ENCODE results near the gene SCT. TPM values are rescaled to one million over a fixed set of nuclear protein-coding genes. Genes with fewer than 3 reads are reported as not detected.
A peak's percentile ranks its signal among the peaks of the same experiment; 100 is the strongest.

SCT gene
- total and polyA plus RNA-seq, 8 donors, result 0.95 to 3.1 TPM; not detected in 6

- intact Hi-C loops (cut with DNase I; ENCODE audit: low total_unique reads), result no loop called here
- Histone ChIP-seq H3K4me1 (peaks cover 26 to 44% (median 32%) of the 10 kb centered on the region in 4 donors), H3K36me3 (peaks cover 7 to 37% (median 29%) of the 10 kb centered on the region in 4 donors), H3K27me3 (peaks cover 0 to under 1% (median 0%) of the 10 kb centered on the region in 3 donors), H3K27ac (no peak overlapping the region), H3K9me3 (no peaks in the 10 kb centered on the region), H3K4me3 (no peak overlapping the region)
- DNase-seq, result peak in 1 of 2 donors; percentile 13
- no peak for TF ChIP-seq POLR2A (IDR thresholded peaks at IDR 0.05)
- no peak for TF ChIP-seq EP300 (IDR thresholded peaks at IDR 0.05)
- 90 to 95% (median 93%) methylated on average over 15 to 25 of the region's 25 CpGs for WGBS, 5 donors
Observed at GRCh38 chr11:617912-618682, 8.9 kb downstream of the SCT start.

- WGBS, 5 donors, result 92 to 95% (median 94%) methylated on average over 34 to 57 of the region's 57 CpGs
- DNase-seq, result peak in 1 of 2 donors; percentile 34
- no peak overlapping the region for H3K27ac ChIP-seq
- TF ChIP-seq CTCF (IDR thresholded peaks at IDR 0.05) (no peak), EP300 (IDR thresholded peaks at IDR 0.05) (no peak), POLR2AphosphoS5 (IDR thresholded peaks at IDR 0.05) (no peak), POLR2A (IDR thresholded peaks at IDR 0.05) (no peak)
- no peak overlapping the region for H3K4me3 ChIP-seq
- H3K9me3 ChIP-seq, result no peaks in the 10 kb centered on the region
- H3K4me1 ChIP-seq, result peaks cover 34 to 51% (median 40%) of the 10 kb centered on the region in 4 donors
- intact Hi-C loops (cut with DNase I; ENCODE audit: low total_unique reads), result no loop called here
- no peaks in the 10 kb centered on the region for H3K27me3 ChIP-seq
- H3K36me3 ChIP-seq, result peaks cover 14 to 39% (median 34%) of the 10 kb centered on the region in 4 donors
Observed at GRCh38 chr11:617199-617911, 9.6 kb downstream of the SCT start.

DNA sequence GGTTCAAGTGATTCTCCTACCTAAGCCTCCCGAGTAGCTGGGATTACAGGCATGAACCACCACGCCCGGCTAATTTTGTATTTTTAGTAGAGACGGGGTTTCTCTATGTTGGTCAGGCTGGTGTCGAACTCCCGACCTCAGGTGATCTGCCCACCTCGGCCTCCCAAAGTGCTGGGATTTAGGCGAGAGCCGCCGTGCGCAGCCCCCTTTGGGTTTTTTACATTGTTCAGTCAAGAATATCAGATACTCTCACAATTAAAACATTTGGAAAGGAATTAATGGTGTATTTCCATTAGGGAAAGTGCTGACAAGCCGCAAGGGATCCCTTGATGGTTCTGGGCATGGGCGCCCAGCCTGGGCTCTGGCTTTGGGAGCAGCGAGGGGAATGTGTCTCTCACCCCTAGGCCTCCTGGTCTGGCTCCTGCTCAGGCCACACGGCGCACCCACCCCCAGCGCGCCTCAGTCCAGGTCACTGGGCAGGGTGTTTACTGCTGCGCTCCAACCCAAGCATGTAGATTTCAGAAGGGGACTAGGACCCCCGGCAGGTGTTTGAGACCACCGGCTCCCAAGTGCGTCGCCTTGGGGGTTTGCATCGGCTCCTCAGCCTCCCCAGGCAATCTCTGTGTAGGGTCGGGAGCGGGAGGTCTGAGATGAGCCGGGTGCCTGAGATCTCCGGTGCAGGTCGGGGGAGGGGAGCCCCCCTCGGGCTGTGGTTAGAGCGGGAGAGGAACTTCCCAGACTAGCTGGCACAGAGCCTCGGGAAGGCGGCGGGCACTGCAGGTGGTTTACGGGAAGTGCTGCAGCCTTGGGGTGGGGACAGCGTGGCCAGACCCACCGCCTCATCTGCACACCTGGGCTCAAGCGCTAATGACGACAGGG, 10.4 kb downstream of the SCT start:
- peak overlapping the region; percentile 58 to 83 (median 61) for H3K4me3 ChIP-seq
- intact Hi-C loops (cut with DNase I; ENCODE audit: low total_unique reads), result no loop called here
- peaks cover 22 to 46% (median 38%) of the 10 kb centered on the region in 4 donors for H3K36me3 ChIP-seq
- peak in 1 of 2 donors; percentile 16 for DNase-seq
- H3K4me1 ChIP-seq, result peaks cover 36 to 59% (median 47%) of the 10 kb centered on the region in 4 donors
- H3K27me3 ChIP-seq, result no peaks in the 10 kb centered on the region
- peak overlapping the region; percentile 94 to 99 (median 97) for H3K27ac ChIP-seq
- 80 to 86% (median 84%) methylated on average over 37 to 39 of the region's 39 CpGs for WGBS, 5 donors
- H3K9me3 ChIP-seq, result no peaks in the 10 kb centered on the region
- TF ChIP-seq POLR2A (IDR thresholded peaks at IDR 0.05) (no peak), POLR2AphosphoS5 (IDR thresholded peaks at IDR 0.05) (no peak), EP300 (IDR thresholded peaks at IDR 0.05) (no peak), CTCF (IDR thresholded peaks at IDR 0.05) (no peak)

DNA sequence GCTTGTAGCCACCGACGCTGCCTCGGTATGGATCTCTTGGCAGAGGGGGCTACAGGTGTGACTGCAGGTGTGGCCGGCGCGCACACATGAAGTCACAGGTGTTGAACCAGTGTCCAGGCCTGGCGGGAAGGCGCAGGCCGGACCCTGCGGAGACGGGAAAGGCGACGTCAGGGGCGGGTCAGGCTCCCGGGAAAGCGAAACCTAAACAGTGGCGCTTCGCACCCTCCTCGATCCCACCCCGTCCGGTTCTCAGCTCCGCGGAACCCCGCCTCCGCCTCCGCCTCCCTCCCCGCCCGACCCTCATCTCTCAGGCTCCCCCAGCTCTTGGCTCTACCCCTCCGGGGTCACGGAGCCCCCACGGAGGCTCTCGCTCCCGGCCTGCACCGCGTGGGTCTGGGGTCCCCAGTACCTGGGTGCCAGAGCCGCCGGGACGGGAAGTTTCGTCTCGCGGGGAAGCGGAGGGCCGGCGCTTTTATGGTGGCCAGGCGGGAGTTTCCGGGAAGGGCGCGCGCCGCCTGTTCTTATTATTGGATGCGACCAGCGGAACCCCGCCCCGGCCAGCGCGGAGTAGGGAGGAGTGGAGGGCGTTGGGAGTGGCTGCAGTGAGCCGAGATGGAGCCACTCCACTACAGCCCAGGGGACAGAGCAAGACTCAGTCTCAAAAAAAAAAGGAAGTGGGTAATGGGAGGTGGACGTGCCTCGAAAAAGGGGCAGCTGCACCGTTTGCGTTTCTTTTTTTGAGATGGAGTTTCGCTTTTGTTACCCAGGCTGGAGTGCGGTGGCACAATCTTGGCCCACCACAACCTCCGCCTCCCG, 11.3 kb downstream of the SCT start, which contains the start of gene IRF7:
IRF7 (minus strand) TSS at position 447 of the 816 bp plus-strand sequence. CDS start 586 bp downstream, outside the sequence.
- Histone ChIP-seq H3K27me3 (no peaks in the 10 kb centered on the region), H3K4me1 (peaks cover 36 to 61% (median 51%) of the 10 kb centered on the region in 4 donors), H3K27ac (peak within 1 kb of the TSS; percentile 94 to 99 (median 97)), H3K9me3 (no peaks in the 10 kb centered on the region), H3K4me3 (peak within 1 kb of the TSS; percentile 58 to 83 (median 61)), H3K36me3 (peaks cover 30 to 55% (median 43%) of the 10 kb centered on the region in 4 donors)
- TF ChIP-seq POLR2A (IDR thresholded peaks at IDR 0.05) (peak in 2 of 4 donors; percentile 47 to 88), POLR2AphosphoS5 (IDR thresholded peaks at IDR 0.05) (peak; percentile 31 to 94 (median 90)), EP300 (IDR thresholded peaks at IDR 0.05) (no peak)
- intact Hi-C loops (cut with DNase I; ENCODE audit: low total_unique reads), result no loop called here
- WGBS, 5 donors, result 4 to 14% (median 5%) methylated on average over 20 to 66 of the region's 66 CpGs
- peak; percentile 97 for DNase-seq

All from stomach (tissue), 9 donors.